Esophagus squamous epithelium (tissue), 5 donors: ENCODE measurements around the gene ETFRF1. TPM values are rescaled to one million over a fixed set of nuclear protein-coding genes. Genes with fewer than 3 reads are reported as not detected.

ENCODE experiments used
- DNase-seq: peaks from one replicate; lab custom pipeline; 2025; lab: John Stamatoyannopoulos, UW
- H3K27ac ChIP-seq, 4 donors: fragments of 200-600 bp; sonication (generic); one replicate each; pipeline ENCODE4 v1.5.1; 2016 to 2019; ENCODE audit warnings: mild to moderate bottlenecking in 1 of 4
- H3K27me3 ChIP-seq, 4 donors: fragments of 200-600 bp; sonication (generic); 1 replicate in 3 of 4; 2 replicates in 1 of 4; pipeline versions ENCODE4 v1.5.1 to v1.6.0; 2017 to 2021; ENCODE audit warnings: antibody characterized with exemption in 1 of 4
- H3K36me3 ChIP-seq, 3 donors: fragments of 200-600 bp; sonication (generic); one replicate each; pipeline ENCODE4 v1.5.1; 2016 to 2019
- H3K4me1 ChIP-seq, 3 donors: fragments of 200-600 bp; sonication (generic); one replicate each; pipeline ENCODE4 v1.5.1; 2017 to 2019
- H3K4me3 ChIP-seq, 4 donors: fragments of 200-600 bp; sonication (generic); 1 replicate in 3 of 4; 2 replicates in 1 of 4; pipeline ENCODE4 v1.5.1; 2016 to 2019; ENCODE audit warnings: mild to moderate bottlenecking in 2 of 4, moderate library complexity in 1 of 4
- H3K9me3 ChIP-seq, 3 donors: fragments of 200-600 bp; sonication (generic); one replicate each; pipeline ENCODE4 v1.5.1; 2016 to 2019
- POLR2A ChIP-seq, 4 donors: fragments of 450-650 bp; IDR thresholded peaks; one replicate each; pipeline ENCODE4 v1.6.1; 2017; ENCODE audit warnings: antibody characterized with exemption in 4 of 4, mild to moderate bottlenecking in 4 of 4, moderate library complexity in 3 of 4
- WGBS, 2 donors: methylation state at CpG; one replicate each; pipeline ENCODE4 v1.1.5; 2018; 5-methylcytosine and 5-hydroxymethylcytosine counted together
- intact Hi-C: fragments of 100-400 bp; cut with DNase I; formaldehyde crosslinking; loops from one replicate; pipeline ENCODE4 v1.15.0; 2022
- total RNA-seq, 4 donors: library from RNA; depleted of rRNA; stranded (reverse); fragments of >200 nt; gene quantifications; one replicate each; pipeline ENCODE4 v1.1.0, GENCODE V29; 2016
- TF ChIP-seq, protein P1 (sequence below), 6 experiments: fragments of 450-650 bp in 4 of 6; fragments of 200-600 bp in 2 of 6; sonication (generic) in 2 of 6; IDR thresholded peaks; one replicate each; pipeline ENCODE4 v1.5.1; 2016 to 2019; ENCODE audit warnings: antibody characterized with exemption in 6 of 6, mild to moderate bottlenecking in 4 of 6, moderate library complexity in 4 of 6
- donor health status: DM: yes; HTN: yes; CAD: no.

The ETFRF1 gene
- total RNA-seq, 4 donors from 2014 or later: 18.3 to 26.7 (median 25.3) TPM

DNA sequence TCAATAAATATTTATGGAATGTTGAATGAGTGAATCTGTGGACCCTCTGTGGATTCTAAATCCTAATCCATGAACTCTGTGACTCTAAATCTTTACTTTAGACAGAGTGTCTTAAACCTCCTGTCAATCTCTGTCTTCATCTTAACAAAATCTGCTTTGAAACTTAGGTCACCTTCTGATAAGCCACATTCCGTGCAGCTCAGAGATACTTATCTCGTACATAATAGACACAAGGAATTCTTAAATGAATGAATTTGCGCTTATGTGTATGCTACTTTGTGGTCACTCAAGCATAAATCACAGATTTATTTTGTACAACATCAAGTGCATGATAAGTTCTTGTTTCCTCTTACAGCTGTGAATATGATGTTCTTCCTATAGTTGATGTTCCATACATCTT, 57.9 kb downstream of the ETFRF1 start:
- Histone ChIP-seq H3K4me1 (peaks cover 4 to 41% (median 6%) of the 10 kb centered on the region in 3 donors), H3K4me3 (no peak overlapping the region), H3K9me3 (no peaks in the 10 kb centered on the region), H3K36me3 (no peaks in the 10 kb centered on the region), H3K27ac (no peak overlapping the region), H3K27me3 (no peaks in the 10 kb centered on the region)
- 84 to 85% methylated on average over 3 of the region's 3 CpGs for WGBS, 2 donors
- no peak for DNase-seq
- intact Hi-C loops: no loop called here
- TF ChIP-seq POLR2A (IDR thresholded peaks at IDR 0.05): no peak
- TF ChIP-seq, protein P1, sequence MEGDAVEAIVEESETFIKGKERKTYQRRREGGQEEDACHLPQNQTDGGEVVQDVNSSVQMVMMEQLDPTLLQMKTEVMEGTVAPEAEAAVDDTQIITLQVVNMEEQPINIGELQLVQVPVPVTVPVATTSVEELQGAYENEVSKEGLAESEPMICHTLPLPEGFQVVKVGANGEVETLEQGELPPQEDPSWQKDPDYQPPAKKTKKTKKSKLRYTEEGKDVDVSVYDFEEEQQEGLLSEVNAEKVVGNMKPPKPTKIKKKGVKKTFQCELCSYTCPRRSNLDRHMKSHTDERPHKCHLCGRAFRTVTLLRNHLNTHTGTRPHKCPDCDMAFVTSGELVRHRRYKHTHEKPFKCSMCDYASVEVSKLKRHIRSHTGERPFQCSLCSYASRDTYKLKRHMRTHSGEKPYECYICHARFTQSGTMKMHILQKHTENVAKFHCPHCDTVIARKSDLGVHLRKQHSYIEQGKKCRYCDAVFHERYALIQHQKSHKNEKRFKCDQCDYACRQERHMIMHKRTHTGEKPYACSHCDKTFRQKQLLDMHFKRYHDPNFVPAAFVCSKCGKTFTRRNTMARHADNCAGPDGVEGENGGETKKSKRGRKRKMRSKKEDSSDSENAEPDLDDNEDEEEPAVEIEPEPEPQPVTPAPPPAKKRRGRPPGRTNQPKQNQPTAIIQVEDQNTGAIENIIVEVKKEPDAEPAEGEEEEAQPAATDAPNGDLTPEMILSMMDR (IDR thresholded peaks at IDR 0.05): no peak

DNA sequence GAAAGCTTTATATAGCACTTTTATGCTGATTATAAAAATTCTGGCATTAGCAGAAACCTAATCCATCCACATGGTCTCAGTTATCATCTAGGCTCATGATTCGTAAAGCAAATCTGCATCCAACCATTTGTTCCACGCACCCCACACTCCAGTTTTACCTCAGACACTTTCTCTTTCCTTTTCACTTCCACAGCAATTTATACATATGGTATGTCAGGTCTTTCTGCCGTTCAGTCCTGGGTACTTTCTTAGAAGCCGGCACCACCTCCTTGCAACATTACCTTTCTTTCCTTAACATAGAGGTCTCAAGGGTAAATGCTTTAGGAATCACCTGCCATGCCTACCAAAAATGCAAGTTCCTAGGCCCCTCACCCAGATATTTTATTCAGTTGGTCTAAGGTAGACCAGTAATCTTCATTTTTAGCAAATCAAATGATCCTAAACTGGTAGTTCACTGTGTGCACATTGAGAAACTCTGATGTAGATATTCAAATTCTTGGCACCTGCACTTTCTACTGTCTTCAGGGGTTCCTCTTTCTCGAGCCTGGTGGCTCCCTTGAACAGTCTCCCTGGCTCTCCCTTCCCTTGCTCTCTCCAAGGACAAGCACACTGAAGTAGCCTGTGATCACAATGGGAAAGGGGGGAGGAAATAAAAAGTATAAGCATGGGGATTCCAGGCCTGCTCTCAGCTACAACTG, 58.5 kb downstream of the ETFRF1 start:
- H3K36me3 ChIP-seq: no peaks in the 10 kb centered on the region
- peaks cover 4 to 35% (median 6%) of the 10 kb centered on the region in 3 donors for H3K4me1 ChIP-seq
- H3K27ac ChIP-seq: no peak overlapping the region
- no peaks in the 10 kb centered on the region for H3K9me3 ChIP-seq
- H3K27me3 ChIP-seq: no peaks in the 10 kb centered on the region
- WGBS, 2 donors: 58 to 72% methylated on average over 5 of the region's 5 CpGs
- no peak overlapping the region for H3K4me3 ChIP-seq
- intact Hi-C loops: no loop called here
- no peak for DNase-seq
- TF ChIP-seq, protein P1 (IDR thresholded peaks at IDR 0.05): no peak
- no peak for TF ChIP-seq POLR2A (IDR thresholded peaks at IDR 0.05)

DNA sequence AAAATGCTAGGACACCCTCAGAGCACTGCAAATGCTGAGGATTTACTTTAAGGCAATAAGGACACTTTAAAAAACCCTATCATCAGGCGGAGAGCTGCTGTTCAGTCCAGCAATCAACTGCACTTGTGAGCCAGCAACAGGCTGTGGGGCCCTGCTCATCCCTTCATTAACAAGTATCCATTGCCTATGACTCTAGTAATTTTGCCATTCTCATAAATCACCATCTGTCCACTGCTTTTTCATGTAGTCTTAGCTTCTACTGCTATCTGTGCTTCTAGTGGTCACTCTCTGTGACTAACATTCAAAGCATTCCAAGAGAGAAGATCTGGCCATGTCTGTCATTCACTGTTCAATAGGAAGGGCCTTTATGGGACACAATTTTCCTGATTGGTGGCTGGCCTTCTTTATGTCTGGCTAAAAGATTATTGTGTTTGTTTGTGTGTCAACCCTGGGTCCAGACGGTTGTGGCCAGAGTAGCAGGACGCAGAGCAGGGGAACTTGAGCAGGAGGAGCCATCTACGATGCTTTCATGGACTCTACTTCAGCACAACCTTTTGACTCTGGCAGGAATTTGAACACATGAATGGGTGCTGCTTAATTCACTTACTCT, 59.3 kb downstream of the ETFRF1 start:
- WGBS, 2 donors: 58 to 98% methylated on average over 4 of the region's 4 CpGs
- Histone ChIP-seq H3K27me3 (no peaks in the 10 kb centered on the region), H3K36me3 (no peaks in the 10 kb centered on the region), H3K4me3 (no peak overlapping the region), H3K9me3 (no peaks in the 10 kb centered on the region), H3K27ac (no peak overlapping the region), H3K4me1 (peaks cover 0 to 29% (median 1%) of the 10 kb centered on the region in 3 donors)
- intact Hi-C loops: no loop called here
- TF ChIP-seq, protein P1 (IDR thresholded peaks at IDR 0.05): no peak
- TF ChIP-seq POLR2A (IDR thresholded peaks at IDR 0.05): no peak
- no peak for DNase-seq

Other genes with a start within 250 kb of the ETFRF1 start
- gene BCAT1, start 246.1 kb upstream of the ETFRF1 start, total RNA-seq: 10 to 100 TPM in 2 of 4 donors, 1 to 10 TPM in 1, under 1 TPM in 1; 0.87 to 28.3 (median 9.6) TPM
- not detected for gene DNAI7, start 77 bp upstream of the ETFRF1 start, total RNA-seq
- 10 to 100 TPM; 17.4 to 27.5 (median 19.2) TPM for gene KRAS, start 55.7 kb downstream of the ETFRF1 start, total RNA-seq